A673 (cell line): Measurements from ENCODE around the gene CCDC88C. TPM values are rescaled to one million over a fixed set of nuclear protein-coding genes. Genes with fewer than 3 reads are reported as not detected.
"Not testable (repeated sequence)": the region's sequence is repeated elsewhere in the genome, so short reads cannot be mapped to it uniquely, and the experiment has no call there.

Source experiments
- BruUV-seq: library from RNA; stranded (reverse); fragments of 400-500 nt; replicated peaks from 2 replicates; lab custom pipeline; 2021; lab: Mats Ljungman, UMichigan
- CTCF ChIA-PET: fragments of 300-600 bp; sonication (Branson Sonifier 250); formaldehyde crosslinking; loops from one replicate; lab custom pipeline; 2022; ENCODE audit warnings: antibody characterized with exemption; lab: Charles Lee
- POLR2A ChIA-PET: fragments of 300-600 bp; sonication (Branson Sonifier 250); formaldehyde crosslinking; loops from one replicate; lab custom pipeline; 2022; ENCODE audit warnings: antibody characterized with exemption; ENCODE audit not compliant: low non-redundant PET; lab: Charles Lee
- DNase-seq: peaks from one replicate; pipeline ENCODE4 v3.0.0-alpha.2; 2015; ENCODE audit warnings: low spot score
- H3K27ac ChIP-seq: fragments of 200-600 bp; sonication (generic); 2 replicates; pipeline ENCODE4 v1.5.1; 2016; ENCODE audit warnings: mixed run types, low read depth, mild to moderate bottlenecking, mixed read lengths, antibody characterized with exemption, low read length; ENCODE audit not compliant: poor library complexity, severe bottlenecking
- H3K27me3 ChIP-seq: fragments of 200-600 bp; sonication (generic); replicated peaks from 2 replicates; pipeline ENCODE4 v1.6.1; 2017; ENCODE audit warnings: mixed run types, low read depth, mild to moderate bottlenecking, mixed read lengths, antibody characterized with exemption, low read length; ENCODE audit not compliant: insufficient read depth, poor library complexity
- H3K36me3 ChIP-seq: fragments of 200-600 bp; sonication (generic); 2 replicates; pipeline ENCODE4 v1.6.1; 2016; ENCODE audit warnings: mixed run types, mild to moderate bottlenecking, mixed read lengths, antibody characterized with exemption, low read length; ENCODE audit not compliant: insufficient read depth, poor library complexity, severe bottlenecking
- H3K4me1 ChIP-seq: fragments of 200-600 bp; sonication (generic); 2 replicates; pipeline ENCODE4 v1.6.1; 2017; ENCODE audit warnings: mixed run types, mild to moderate bottlenecking, mixed read lengths, antibody characterized with exemption, low read length; ENCODE audit not compliant: insufficient read depth, poor library complexity, severe bottlenecking
- H3K4me3 ChIP-seq: fragments of 200-600 bp; sonication (generic); 2 replicates; pipeline ENCODE4 v1.5.1; 2016; ENCODE audit warnings: low read depth, mixed run types, mild to moderate bottlenecking, mixed read lengths, low read length; ENCODE audit not compliant: poor library complexity, severe bottlenecking
- H3K9me3 ChIP-seq: fragments of 200-600 bp; sonication (generic); 2 replicates; pipeline ENCODE4 v1.6.1; 2016; ENCODE audit warnings: mixed run types, low read depth, mild to moderate bottlenecking, mixed read lengths, antibody characterized with exemption, low read length; ENCODE audit not compliant: poor library complexity, severe bottlenecking
- EZH2 ChIP-seq: fragments of 200-600 bp; sonication (generic); IDR thresholded peaks from 2 replicates; pipeline ENCODE4 v1.6.1; 2017; ENCODE audit warnings: borderline replicate concordance, low read depth, mild to moderate bottlenecking, mixed read lengths, antibody characterized with exemption, low read length; ENCODE audit not compliant: poor library complexity, severe bottlenecking
- intact Hi-C: fragments of 100-400 bp; cut with micrococcal nuclease; formaldehyde crosslinking; loops from one replicate; pipeline ENCODE4 v1.10.0; 2022; ENCODE audit not compliant: unreplicated experiment
- total RNA-seq: library from RNA; stranded (reverse); gene quantifications from 2 replicates; pipeline ENCODE4 v1.2.3, GENCODE V29; 2021
- TF ChIP-seq, protein P1 (sequence below): fragments of 300-800, 200-600 bp; sonication (generic); conservative IDR thresholded peaks from 2 replicates; pipeline ENCODE4 v1.5.1; 2017; ENCODE audit warnings: low read depth, mild to moderate bottlenecking, antibody characterized with exemption, low read length, moderate library complexity, mixed read lengths

Gene CCDC88C
- total RNA-seq, 1 experiment from 2014 or later: 49.1 TPM

DNA sequence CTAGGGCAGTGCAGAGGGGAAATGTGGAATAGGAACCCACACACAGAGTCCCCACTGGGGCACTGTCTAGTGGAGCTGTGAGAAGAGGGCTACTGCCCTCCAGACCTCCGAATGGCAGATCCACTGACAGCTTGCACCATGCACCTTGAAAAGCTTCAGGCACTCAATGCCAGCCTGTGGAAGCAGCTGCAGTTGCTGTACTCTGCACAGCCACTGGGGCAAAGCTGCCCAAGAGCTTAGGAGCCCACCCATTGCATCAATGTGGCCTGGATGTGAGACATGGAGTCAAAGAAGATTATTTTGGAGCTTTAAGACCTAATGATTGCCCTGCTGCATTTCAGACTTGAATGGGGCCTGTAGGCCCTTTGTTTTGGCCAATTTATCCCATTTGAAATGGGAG lies 21.7 kb upstream of the CCDC88C start:
- H3K36me3 ChIP-seq: no peaks in the 10 kb centered on the region
- no peaks in the 10 kb centered on the region for H3K27me3 ChIP-seq
- H3K4me3 ChIP-seq: no peak overlapping the region
- POLR2A ChIA-PET: no interaction called here
- no TSS peak for BruUV-seq
- no peak for DNase-seq
- no peak overlapping the region for H3K27ac ChIP-seq
- no peaks in the 10 kb centered on the region for H3K4me1 ChIP-seq
- no peaks in the 10 kb centered on the region for H3K9me3 ChIP-seq
- CTCF ChIA-PET: no interaction called here
- intact Hi-C loops: no loop called here
- TF ChIP-seq, protein P1, sequence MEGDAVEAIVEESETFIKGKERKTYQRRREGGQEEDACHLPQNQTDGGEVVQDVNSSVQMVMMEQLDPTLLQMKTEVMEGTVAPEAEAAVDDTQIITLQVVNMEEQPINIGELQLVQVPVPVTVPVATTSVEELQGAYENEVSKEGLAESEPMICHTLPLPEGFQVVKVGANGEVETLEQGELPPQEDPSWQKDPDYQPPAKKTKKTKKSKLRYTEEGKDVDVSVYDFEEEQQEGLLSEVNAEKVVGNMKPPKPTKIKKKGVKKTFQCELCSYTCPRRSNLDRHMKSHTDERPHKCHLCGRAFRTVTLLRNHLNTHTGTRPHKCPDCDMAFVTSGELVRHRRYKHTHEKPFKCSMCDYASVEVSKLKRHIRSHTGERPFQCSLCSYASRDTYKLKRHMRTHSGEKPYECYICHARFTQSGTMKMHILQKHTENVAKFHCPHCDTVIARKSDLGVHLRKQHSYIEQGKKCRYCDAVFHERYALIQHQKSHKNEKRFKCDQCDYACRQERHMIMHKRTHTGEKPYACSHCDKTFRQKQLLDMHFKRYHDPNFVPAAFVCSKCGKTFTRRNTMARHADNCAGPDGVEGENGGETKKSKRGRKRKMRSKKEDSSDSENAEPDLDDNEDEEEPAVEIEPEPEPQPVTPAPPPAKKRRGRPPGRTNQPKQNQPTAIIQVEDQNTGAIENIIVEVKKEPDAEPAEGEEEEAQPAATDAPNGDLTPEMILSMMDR: no peak
- TF ChIP-seq EZH2: no peak

DNA sequence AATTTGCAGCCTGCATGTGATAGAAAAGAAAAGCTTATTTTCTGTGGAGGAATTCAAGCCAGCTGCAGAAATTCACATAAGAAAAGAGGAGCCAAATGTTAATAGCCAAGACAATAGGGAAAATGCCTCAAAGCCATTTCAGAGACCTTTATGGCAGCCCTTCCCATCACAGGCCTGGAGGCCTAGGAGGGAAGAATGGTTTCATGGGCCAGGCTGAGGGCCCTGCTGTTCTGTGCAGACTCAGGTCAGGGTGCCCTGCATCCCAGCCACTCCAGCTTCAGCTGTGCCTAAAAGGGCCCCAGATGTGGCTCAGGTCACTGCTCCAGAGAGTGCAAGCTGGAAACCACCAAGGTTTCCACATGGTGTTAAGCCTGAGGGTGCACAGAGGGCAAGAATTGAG lies 21.2 kb upstream of the CCDC88C start:
- Histone ChIP-seq H3K4me3 (no peak overlapping the region), H3K4me1 (no peaks in the 10 kb centered on the region), H3K27me3 (no peaks in the 10 kb centered on the region), H3K27ac (no peak overlapping the region), H3K36me3 (no peaks in the 10 kb centered on the region), H3K9me3 (no peaks in the 10 kb centered on the region)
- intact Hi-C loops: no loop called here
- POLR2A ChIA-PET: no interaction called here
- no peak for DNase-seq
- CTCF ChIA-PET: no interaction called here
- TF ChIP-seq EZH2: no peak
- TF ChIP-seq, protein P1: no peak
- BruUV-seq: no TSS peak

DNA sequence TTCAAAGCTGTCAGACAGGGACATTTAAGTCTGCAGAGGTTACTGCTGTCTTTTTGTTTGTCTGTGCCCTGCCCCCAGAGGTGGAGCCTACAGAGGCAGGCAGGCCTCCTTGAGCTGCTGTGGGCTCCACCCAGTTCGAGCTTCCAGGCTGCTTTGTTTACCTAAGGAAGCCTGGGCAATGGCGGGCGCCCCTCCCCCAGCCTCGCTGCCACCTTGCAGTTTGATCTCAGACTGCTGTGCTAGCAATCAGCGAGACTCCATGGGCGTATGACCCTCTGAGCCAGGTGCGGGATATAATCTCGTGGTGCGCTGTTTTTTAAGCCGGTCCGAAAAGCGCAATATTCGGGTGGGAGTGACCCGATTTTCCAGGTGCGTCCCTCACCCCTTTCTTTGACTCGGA lies 18.6 kb upstream of the CCDC88C start:
- CTCF ChIA-PET, H3K9me3 ChIP-seq, H3K36me3 ChIP-seq, H3K27me3 ChIP-seq, intact Hi-C loops, H3K4me1 ChIP-seq, H3K4me3 ChIP-seq, BruUV-seq, DNase-seq, H3K27ac ChIP-seq, POLR2A ChIA-PET: not testable (repeated sequence)

DNA sequence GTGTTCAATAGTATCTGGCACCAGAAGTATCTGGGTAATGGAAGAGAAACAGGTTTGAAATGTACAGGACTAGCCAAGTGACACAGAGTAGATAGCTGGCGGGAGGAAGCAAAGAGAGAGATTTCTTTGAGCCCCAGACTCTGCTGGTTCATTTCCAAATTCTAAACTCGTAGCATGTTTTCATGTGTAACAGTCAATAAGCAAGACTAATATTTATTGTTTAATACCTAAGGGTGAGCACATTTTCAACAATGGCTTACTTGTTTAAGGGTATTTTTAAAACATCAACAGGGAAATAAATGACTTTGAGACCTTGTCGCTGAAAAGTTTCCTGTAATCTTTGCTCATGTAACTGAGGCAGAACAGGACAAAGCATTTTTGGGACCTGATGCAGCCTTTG lies 11.8 kb upstream of the CCDC88C start:
- ChIA-PET CTCF (interaction anchor here (0.7 kb wide), 1 partner anchor 25 kb away, joined by 3 read pairs; no protein-coding TSS in a partner anchor), POLR2A (no interaction called here)
- DNase-seq: no peak
- Histone ChIP-seq H3K27me3 (no peaks in the 10 kb centered on the region), H3K36me3 (no peaks in the 10 kb centered on the region), H3K9me3 (no peaks in the 10 kb centered on the region), H3K27ac (no peak overlapping the region), H3K4me3 (no peak overlapping the region), H3K4me1 (no peaks in the 10 kb centered on the region)
- TF ChIP-seq EZH2: no peak
- TF ChIP-seq, protein P1: no peak
- intact Hi-C loops: loop anchor here (10.0 kb wide), 1 partner anchor 525 kb away; no protein-coding TSS in a partner anchor
- no TSS peak for BruUV-seq

DNA sequence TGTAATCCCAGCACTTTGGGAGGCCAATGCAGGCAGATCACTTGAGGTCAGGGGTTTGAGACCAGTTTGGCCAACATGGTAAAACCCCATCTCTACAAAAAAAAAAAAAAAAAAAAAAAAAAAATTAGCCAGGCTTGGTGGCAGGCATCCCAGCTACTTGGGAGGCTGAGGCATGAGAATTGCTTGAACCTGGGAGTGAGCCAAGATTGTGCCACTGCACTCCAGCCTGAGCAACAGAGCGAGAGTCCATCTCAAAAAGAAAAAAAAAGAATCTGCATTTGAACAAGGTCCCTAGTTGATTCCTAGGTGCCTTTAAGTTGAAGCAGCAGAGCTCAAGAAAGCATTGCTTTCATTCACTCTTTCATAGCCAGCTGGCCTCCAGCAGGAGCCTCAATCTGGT lies 11.3 kb upstream of the CCDC88C start:
- H3K27ac ChIP-seq, H3K27me3 ChIP-seq, H3K4me3 ChIP-seq, POLR2A ChIA-PET, BruUV-seq, H3K36me3 ChIP-seq, H3K9me3 ChIP-seq, H3K4me1 ChIP-seq, DNase-seq: not testable (repeated sequence)
- intact Hi-C loops: loop anchor here (10.0 kb wide), 1 partner anchor 524 kb away; no protein-coding TSS in a partner anchor
- CTCF ChIA-PET: interaction anchor here (0.7 kb wide), 1 partner anchor 25 kb away, joined by 3 read pairs; no protein-coding TSS in a partner anchor
